Stromal cell of bone marrow (primary cell): Measurements from ENCODE around the gene KLF17.
"Not testable (repeated sequence)": the region's sequence is repeated elsewhere in the genome, so short reads cannot be mapped to it uniquely, and the experiment has no call there.

ENCODE experiments used
- DNase-seq: peaks from one replicate; pipeline ENCODE4 v3.0.0-alpha.2; 2012; ENCODE audit warnings: low read depth

KLF17 gene

GRCh38 chr1:44110916-44111315, 7.7 kb upstream of the KLF17 start:
- DNase-seq = no peak

GRCh38 chr1:44111861-44112260, 6.8 kb upstream of the KLF17 start:
- no peak for DNase-seq

DNA sequence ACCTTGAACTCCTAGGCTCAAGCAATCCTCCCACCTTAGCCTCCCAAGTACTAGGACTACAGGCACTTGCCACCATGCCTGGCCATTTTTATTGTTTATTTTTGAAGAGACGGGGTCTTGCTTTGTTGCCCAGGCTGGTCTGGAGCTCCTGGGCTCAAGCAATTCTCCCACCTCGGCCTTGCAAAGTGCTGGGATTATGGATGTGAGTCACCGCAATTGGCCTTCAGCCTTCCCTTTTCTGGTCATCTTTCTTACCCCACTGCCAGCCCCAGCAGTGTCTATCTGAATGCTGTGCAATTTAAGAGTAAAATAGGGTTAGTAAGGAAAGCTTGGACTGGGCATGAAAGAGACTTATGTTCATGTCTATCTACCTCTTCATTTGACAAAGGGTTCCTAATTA, 6.1 kb upstream of the KLF17 start:
- DNase-seq = peak; percentile 16

- no peak for DNase-seq
Measured at GRCh38 chr1:44113095-44113609, 5.5 kb upstream of the KLF17 start.

GRCh38 chr1:44114098-44114497, 4.5 kb upstream of the KLF17 start:
- no peak for DNase-seq

- DNase-seq = not testable (repeated sequence)
Measured at GRCh38 chr1:44117272-44117671, 1.3 kb upstream of the KLF17 start.

DNA sequence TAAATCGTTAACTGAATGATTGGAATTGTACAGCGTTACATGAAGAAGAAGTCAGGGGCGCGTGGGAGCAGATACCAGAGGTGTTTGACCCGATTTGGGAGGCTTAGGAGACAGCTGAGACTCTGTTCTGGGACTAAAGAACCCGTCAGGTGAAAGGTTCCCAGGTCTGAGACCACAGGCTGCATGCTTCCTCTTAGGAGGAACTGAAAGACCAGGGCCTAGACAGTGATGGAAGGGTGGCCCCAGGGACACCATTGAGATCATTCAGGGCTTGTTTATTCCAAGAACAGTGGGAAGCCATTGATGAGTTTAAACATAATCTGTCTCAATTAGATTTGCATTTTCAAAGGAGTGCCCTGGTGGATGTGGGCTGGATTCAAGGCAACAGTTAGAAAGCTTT, 904 bp downstream of the KLF17 start:
- DNase-seq = no peak

GRCh38 chr1:44120398-44120949, 1.9 kb downstream of the KLF17 start:
- no peak for DNase-seq

GRCh38 chr1:44129616-44130500, 11.2 kb downstream of the KLF17 start:
- no peak for DNase-seq

- no peak for DNase-seq
Measured at GRCh38 chr1:44131411-44131810, 12.8 kb downstream of the KLF17 start.

- no peak for DNase-seq
Measured at GRCh38 chr1:44134071-44134920, 15.7 kb downstream of the KLF17 start.

DNA sequence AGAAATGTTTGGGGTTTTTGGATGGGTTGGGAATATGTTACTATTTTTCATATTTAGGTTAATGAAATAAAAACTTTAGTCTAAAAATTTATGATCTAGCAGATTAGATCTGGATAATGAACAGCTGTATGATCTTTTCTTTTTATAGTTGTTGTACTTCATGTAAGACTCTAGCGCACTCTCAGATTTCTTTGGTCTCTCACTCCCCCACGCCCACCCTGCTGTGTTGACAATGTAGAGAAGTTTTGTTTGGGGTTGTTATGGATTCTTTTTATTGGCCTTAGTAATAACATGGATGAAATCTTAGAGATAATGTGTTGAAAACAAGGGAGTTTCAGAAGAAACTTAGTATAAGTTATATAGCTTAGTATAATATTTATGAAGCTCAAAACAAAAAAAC, 17.3 kb downstream of the KLF17 start:
- DNase-seq = no peak

DNA sequence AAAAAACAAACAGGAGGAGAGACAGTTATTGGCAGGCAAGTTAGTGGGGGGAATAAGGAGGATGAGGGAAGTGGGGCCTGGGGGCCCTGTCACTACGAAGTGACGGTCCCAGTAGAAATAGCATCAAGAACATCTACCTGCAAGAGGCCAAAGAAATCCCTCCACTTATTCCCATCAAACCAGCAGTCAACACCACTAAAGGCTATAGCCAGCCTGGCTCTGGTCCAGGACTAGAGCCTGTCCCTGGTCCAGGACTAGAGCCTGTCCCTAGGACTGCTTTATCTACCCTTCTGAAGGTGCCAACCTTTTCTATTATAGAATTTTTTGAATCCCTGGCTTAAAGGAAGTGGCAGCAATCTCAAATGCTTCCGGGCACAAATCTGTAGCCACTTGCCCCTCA, 19.6 kb downstream of the KLF17 start:
- DNase-seq = no peak

DNA sequence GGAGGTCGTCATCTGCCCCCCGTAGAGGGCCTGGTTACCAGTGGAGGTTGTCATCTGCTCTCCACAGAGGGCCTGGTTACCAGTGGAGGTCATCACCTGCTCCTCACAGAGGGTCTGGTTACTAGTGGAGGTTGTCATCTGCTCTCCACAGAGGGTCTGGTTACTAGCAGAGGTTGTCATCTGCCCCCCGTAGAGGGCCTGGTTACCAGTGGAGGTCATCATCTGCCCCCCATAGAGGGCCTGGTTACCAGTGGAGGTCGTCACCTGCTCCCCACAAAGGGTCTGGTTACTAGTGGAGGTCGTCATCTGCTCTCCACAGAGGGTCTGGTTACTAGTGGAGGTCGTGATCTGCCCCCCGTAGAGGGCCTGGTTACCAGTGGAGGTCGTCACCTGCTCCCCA, 20.9 kb downstream of the KLF17 start:
- not testable (repeated sequence) for DNase-seq

DNA sequence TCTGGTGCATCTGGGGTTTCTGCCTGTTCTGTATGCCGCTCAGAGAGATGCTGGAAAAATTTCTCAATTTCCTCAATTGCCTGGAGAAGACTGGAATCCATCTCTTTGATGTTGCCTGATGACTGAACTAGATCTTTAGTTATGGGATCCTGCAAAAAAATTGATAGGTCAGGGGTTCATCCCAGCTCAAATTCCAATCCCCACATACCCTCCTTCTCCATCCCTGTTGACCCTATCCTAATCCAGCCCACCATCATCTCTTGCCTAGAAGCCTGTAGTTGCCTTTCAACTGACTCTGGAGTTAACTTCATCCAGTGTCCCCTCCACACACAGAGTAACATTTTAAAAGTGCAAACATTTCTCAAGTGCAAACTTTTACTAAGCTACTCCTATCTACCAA, 22.9 kb downstream of the KLF17 start, which contains the start of gene KLF18:
Gene KLF18, minus strand, starts transcription at position 101 of the 400 bp plus-strand sequence. Its CDS starts 0 bp downstream, at position 101.
- DNase-seq = no peak

DNA sequence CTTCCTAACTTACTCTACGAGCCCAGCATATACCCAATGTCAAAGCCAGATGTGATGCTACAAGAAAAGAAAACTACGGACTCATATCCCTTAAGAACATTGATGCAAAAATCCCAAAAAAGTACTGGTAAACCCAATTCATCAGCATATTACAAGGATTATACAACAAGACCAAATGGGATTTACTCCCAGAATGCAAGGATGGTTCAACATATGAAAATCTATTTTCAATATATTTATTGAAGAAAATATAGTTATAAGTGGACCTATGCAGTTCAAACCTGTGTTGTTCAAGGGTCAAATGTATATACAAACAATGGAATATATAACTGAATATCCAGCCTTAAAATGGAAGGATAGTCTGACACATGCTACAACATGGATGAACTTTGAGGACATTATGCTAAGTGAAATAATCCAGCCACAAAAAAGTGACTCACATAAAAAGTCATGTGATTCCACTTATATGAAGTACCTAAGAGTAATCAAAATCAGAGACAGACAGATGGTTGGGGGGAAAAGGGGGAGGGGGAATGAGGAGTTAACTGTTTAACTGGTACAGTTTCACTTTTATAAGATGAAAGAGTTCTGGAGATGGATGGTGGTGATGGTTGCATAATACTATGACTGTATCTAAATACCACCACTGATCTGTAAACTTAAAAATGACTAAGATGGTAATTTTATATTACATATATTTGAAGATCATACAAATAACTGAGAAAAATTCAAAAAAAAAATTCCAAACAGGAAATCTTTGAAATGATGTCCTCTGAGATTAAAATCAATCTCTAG, 26.5 kb downstream of the KLF17 start:
- no peak for DNase-seq

DNA sequence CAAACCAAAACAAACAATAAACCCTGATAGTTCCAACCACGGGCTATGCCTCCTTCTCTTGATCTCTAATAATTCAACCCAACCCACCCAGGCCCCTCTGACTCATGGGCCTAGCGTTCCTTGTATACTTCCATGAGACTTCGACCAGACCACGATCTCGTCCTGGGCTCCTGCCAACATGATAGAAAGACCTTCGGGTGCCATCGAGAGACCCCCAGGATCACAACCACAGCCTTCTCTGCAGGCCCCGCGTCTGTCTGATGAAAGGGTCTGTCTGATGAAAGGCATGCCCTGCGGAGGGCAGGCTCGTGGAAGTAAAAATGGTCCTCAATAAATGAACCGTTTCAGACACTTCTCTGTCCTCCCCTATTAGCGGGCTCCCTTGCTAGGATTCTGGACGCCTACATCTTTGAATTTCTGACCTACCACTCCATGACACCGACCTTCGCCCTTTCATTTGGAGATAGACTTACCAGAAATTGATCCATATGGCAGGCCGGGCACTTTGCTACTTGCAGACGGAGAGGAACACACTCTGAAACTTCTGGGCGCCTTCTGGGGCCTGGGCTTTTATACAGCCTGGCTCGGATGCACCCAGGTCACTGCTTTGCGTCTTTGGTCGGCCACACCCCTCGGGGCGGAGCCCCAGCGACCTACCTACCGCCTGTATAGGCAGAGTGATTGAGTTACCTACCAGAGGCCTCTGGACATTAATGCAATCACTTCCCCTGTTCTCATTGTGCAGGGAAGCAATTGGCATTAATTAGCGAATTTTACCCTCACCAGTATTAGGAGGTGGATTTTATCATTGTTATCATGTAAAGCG, 28.1 kb downstream of the KLF17 start:
- no peak for DNase-seq

DNA sequence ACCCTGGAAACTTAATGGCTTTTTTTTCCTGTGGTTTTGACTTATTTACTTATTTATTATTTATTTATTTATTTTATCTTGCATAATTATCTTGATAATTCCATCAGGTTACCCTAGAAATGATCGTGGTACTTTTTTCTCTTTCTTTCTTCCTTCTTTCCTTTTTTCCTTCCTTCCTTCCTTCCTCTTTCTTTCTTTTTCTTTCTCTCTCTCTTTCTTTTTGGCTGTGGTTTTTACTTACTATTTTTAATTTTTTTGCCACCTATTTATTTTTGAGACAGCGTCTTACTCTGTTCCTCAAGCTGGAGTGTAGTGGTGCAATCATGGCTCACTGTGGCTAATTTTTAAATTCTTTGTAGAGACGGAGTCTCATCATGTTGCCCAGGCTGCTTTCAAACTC, 29.0 kb downstream of the KLF17 start:
- DNase-seq = no peak

DNA sequence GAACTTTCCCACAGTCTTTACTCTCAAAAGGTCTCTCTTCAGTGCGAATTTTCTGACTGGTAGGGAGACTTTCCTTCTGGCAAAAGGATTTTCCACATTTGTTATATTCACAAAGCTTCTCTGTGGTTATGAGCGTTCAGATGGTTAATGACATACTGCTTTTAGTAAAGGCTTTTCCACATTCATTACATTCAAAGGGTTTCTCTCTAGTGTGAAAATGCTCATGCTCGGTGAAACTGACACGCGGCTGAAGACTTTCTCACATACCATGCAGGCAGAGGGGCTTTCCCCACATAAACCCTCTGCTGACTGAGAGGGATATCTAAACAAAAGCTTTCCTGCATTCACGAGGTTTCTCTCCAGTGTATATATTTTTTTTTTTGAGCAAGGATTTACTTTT, 32.7 kb downstream of the KLF17 start:
- DNase-seq = no peak

- DNase-seq = peak; percentile 34
Measured at GRCh38 chr1:44151808-44152207, 33.2 kb downstream of the KLF17 start.

DNA sequence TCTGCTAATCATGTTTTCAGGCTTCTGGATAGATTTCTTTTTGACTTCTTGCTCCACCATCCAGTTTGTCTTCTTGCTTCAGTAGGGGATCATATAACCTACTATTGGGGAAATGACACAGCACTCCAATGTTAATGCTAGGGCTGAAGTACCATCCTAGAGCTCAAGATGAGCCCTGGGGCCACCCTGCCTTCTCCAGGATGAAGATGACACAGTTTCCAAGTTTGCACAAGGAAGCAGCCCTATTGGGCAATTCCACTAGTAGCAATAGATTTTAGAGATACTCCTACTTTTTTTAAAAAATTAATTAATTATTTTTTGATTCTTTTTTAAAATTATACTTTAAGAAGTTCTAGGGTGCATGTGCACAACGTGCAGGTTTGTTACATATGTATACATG, 34.1 kb downstream of the KLF17 start:
- DNase-seq = no peak
